Measurements from ENCODE around the gene BZW2. TPM values are rescaled to one million over a fixed set of nuclear protein-coding genes. Genes with fewer than 3 reads are reported as not detected.
A peak's percentile ranks its signal among the peaks of the same experiment; 100 is the strongest.

The BZW2 gene
- total and polyA plus RNA-seq, 2 of the 13 experiments (the other 11 are each of a cell fraction or from before 2014, with no cell fraction given) = 21.8 to 95.2 TPM

GRCh38 chr7:16645593-16646471 lies at the start of gene BZW2, which contains the start of gene ANKMY2 (continued):
- TF ChIP-seq, protein P1, sequence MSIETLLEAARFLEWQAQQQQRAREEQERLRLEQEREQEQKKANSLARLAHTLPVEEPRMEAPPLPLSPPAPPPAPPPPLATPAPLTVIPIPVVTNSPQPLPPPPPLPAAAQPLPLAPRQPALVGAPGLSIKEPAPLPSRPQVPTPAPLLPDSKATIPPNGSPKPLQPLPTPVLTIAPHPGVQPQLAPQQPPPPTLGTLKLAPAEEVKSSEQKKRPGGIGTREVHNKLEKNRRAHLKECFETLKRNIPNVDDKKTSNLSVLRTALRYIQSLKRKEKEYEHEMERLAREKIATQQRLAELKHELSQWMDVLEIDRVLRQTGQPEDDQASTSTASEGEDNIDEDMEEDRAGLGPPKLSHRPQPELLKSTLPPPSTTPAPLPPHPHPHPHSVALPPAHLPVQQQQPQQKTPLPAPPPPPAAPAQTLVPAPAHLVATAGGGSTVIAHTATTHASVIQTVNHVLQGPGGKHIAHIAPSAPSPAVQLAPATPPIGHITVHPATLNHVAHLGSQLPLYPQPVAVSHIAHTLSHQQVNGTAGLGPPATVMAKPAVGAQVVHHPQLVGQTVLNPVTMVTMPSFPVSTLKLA (IDR thresholded peaks at IDR 0.05) = 0 out of 2 replicates have a peak, but pooled peaks have one; percentile 3
- TF ChIP-seq ERF (CRISPR knock-in tag; IDR thresholded peaks at IDR 0.05) (peak; percentile 61), ZSCAN12 (CRISPR knock-in tag; IDR thresholded peaks at IDR 0.05) (no peak), SNAPC2 (CRISPR knock-in tag; IDR thresholded peaks at IDR 0.05) (no peak), ZHX1 (CRISPR knock-in tag; IDR thresholded peaks at IDR 0.05; ENCODE audit: low read depth) (peak; percentile 48; the same call in 1 of the 2 replicates), ZNF629 (CRISPR knock-in tag; conservative IDR thresholded peaks at IDR 0.05) (0 out of 2 replicates have a peak, but pooled peaks have one; percentile 11), SP140L (CRISPR knock-in tag; IDR thresholded peaks at IDR 0.05; ENCODE audit: borderline replicate concordance) (0 out of 2 replicates have a peak, but pooled peaks have one; percentile 15), ZNF782 (CRISPR knock-in tag; IDR thresholded peaks at IDR 0.05; ENCODE audit: borderline replicate concordance) (no peak; the same call in 1 of the 2 replicates), HMG20A (CRISPR knock-in tag; IDR thresholded peaks at IDR 0.05; ENCODE audit: borderline replicate concordance) (no peak), ZBTB10 (CRISPR knock-in tag; IDR thresholded peaks at IDR 0.05; ENCODE audit: borderline replicate concordance) (no peak), DMAP1 (CRISPR knock-in tag; IDR thresholded peaks at IDR 0.05) (peak; percentile 94)
- TF ChIP-seq, protein P2, sequence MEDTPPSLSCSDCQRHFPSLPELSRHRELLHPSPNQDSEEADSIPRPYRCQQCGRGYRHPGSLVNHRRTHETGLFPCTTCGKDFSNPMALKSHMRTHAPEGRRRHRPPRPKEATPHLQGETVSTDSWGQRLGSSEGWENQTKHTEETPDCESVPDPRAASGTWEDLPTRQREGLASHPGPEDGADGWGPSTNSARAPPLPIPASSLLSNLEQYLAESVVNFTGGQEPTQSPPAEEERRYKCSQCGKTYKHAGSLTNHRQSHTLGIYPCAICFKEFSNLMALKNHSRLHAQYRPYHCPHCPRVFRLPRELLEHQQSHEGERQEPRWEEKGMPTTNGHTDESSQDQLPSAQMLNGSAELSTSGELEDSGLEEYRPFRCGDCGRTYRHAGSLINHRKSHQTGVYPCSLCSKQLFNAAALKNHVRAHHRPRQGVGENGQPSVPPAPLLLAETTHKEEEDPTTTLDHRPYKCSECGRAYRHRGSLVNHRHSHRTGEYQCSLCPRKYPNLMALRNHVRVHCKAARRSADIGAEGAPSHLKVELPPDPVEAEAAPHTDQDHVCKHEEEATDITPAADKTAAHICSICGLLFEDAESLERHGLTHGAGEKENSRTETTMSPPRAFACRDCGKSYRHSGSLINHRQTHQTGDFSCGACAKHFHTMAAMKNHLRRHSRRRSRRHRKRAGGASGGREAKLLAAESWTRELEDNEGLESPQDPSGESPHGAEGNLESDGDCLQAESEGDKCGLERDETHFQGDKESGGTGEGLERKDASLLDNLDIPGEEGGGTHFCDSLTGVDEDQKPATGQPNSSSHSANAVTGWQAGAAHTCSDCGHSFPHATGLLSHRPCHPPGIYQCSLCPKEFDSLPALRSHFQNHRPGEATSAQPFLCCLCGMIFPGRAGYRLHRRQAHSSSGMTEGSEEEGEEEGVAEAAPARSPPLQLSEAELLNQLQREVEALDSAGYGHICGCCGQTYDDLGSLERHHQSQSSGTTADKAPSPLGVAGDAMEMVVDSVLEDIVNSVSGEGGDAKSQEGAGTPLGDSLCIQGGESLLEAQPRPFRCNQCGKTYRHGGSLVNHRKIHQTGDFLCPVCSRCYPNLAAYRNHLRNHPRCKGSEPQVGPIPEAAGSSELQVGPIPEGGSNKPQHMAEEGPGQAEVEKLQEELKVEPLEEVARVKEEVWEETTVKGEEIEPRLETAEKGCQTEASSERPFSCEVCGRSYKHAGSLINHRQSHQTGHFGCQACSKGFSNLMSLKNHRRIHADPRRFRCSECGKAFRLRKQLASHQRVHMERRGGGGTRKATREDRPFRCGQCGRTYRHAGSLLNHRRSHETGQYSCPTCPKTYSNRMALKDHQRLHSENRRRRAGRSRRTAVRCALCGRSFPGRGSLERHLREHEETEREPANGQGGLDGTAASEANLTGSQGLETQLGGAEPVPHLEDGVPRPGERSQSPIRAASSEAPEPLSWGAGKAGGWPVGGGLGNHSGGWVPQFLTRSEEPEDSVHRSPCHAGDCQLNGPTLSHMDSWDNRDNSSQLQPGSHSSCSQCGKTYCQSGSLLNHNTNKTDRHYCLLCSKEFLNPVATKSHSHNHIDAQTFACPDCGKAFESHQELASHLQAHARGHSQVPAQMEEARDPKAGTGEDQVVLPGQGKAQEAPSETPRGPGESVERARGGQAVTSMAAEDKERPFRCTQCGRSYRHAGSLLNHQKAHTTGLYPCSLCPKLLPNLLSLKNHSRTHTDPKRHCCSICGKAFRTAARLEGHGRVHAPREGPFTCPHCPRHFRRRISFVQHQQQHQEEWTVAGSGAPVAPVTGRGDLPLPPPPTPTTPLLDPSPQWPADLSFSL (CRISPR knock-in tag; IDR thresholded peaks at IDR 0.05) = no peak
- TF ChIP-seq, protein P3, sequence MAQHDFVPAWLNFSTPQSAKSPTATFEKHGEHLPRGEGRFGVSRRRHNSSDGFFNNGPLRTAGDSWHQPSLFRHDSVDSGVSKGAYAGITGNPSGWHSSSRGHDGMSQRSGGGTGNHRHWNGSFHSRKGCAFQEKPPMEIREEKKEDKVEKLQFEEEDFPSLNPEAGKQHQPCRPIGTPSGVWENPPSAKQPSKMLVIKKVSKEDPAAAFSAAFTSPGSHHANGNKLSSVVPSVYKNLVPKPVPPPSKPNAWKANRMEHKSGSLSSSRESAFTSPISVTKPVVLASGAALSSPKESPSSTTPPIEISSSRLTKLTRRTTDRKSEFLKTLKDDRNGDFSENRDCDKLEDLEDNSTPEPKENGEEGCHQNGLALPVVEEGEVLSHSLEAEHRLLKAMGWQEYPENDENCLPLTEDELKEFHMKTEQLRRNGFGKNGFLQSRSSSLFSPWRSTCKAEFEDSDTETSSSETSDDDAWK (CRISPR knock-in tag; IDR thresholded peaks at IDR 0.05) = no peak
